ENCODE data around the gene UNKL.

DNA sequence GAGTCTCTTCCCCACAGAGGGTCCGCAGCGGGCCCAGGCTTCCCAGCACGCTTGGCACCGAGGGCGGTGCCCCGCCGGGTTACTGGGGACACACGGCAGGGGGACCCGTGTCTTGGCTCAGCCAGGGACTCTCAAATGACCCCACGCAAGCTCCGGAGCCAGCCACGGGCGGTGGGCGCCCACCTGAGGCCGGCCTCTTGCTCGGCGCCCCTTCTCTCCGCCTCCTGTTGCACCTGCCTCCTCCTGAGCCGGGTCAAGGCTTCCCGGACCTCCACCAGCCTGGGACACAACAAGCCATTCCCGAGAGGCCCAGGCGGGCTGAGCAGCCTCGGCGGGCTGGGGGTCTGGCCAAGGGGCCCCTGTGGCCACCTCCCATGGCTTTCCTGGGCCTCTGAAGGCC, 28.2 kb upstream of the UNKL start:
- TF ChIP-seq, protein P1, sequence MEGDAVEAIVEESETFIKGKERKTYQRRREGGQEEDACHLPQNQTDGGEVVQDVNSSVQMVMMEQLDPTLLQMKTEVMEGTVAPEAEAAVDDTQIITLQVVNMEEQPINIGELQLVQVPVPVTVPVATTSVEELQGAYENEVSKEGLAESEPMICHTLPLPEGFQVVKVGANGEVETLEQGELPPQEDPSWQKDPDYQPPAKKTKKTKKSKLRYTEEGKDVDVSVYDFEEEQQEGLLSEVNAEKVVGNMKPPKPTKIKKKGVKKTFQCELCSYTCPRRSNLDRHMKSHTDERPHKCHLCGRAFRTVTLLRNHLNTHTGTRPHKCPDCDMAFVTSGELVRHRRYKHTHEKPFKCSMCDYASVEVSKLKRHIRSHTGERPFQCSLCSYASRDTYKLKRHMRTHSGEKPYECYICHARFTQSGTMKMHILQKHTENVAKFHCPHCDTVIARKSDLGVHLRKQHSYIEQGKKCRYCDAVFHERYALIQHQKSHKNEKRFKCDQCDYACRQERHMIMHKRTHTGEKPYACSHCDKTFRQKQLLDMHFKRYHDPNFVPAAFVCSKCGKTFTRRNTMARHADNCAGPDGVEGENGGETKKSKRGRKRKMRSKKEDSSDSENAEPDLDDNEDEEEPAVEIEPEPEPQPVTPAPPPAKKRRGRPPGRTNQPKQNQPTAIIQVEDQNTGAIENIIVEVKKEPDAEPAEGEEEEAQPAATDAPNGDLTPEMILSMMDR (IDR thresholded peaks at IDR 0.05; ENCODE audit: low read length) = no peak
- no peak for TF ChIP-seq EZH2 (IDR thresholded peaks at IDR 0.05; ENCODE audit: borderline replicate concordance, low read length)

All from OCI-LY1 (cell line).